ENCODE data around the gene ADGRB3.

DNA sequence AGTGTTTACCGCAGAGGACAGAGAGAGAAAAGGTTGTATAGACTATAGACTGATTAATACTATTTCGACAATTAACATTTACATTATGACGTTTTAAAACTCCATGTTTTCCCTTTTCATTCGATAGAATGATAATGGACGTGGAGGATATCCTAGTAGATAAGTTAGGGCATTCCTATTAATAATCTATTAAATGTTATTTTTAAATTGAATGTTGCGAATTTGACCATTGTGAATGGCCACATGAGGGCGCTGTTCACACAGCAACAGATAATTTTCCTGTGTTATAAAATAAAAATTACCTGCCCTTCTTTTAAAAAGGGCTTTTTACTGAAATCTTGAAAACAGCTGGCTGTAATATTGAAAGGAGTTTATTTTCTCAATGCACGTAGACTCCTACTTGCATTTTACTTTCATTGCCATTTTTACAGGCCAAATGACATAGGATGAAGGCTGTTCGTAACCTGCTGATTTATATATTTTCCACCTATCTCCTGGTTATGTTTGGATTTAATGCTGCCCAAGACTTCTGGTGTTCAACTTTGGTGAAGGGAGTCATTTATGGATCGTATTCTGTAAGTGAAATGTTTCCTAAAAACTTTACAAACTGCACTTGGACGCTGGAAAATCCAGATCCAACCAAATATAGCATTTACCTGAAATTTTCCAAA is 3.3 kb downstream of the ADGRB3 start:
- no peak for TF ChIP-seq POLR2AphosphoS5 (IDR thresholded peaks at IDR 0.05)
- TF ChIP-seq, protein P1, sequence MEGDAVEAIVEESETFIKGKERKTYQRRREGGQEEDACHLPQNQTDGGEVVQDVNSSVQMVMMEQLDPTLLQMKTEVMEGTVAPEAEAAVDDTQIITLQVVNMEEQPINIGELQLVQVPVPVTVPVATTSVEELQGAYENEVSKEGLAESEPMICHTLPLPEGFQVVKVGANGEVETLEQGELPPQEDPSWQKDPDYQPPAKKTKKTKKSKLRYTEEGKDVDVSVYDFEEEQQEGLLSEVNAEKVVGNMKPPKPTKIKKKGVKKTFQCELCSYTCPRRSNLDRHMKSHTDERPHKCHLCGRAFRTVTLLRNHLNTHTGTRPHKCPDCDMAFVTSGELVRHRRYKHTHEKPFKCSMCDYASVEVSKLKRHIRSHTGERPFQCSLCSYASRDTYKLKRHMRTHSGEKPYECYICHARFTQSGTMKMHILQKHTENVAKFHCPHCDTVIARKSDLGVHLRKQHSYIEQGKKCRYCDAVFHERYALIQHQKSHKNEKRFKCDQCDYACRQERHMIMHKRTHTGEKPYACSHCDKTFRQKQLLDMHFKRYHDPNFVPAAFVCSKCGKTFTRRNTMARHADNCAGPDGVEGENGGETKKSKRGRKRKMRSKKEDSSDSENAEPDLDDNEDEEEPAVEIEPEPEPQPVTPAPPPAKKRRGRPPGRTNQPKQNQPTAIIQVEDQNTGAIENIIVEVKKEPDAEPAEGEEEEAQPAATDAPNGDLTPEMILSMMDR (IDR thresholded peaks at IDR 0.05), result peak in 5 of 6 experiments; percentile 49 to 58 (median 52)
- TF ChIP-seq POLR2A (IDR thresholded peaks at IDR 0.05), result no peak
- TF ChIP-seq EP300 (IDR thresholded peaks at IDR 0.05), result no peak

Measured in upper lobe of left lung (tissue), 4 donors.